GM12878 (cell line): ENCODE results near the gene SMTNL1.

Experiments
- CREB1 ChIP-seq: IDR thresholded peaks from 2 replicates; pipeline ENCODE4 v1.6.1; 2012; ENCODE audit warnings: low read depth, mild to moderate bottlenecking, inconsistent platforms
- CREM ChIP-seq: IDR thresholded peaks from 2 replicates; pipeline ENCODE4 v1.6.1; 2014; ENCODE audit warnings: antibody characterized with exemption, low read depth
- IRF4 ChIP-seq: IDR thresholded peaks from 2 replicates; pipeline ENCODE4 v1.6.1; 2011; ENCODE audit warnings: low read depth, low read length
- MAX ChIP-seq: IDR thresholded peaks from 2 replicates; pipeline ENCODE4 v1.6.1; 2012; ENCODE audit warnings: low read depth, low read length, improper control_type of control experiment
- RAD51 ChIP-seq: fragments of 450-650 bp; IDR thresholded peaks from 2 replicates; pipeline ENCODE4 v1.6.1; 2016; ENCODE audit warnings: moderate library complexity, mild to moderate bottlenecking, inconsistent platforms
- TAF1 ChIP-seq: IDR thresholded peaks from 2 replicates; pipeline ENCODE4 v1.6.1; 2011; ENCODE audit warnings: mild to moderate bottlenecking, low read depth, low read length, borderline replicate concordance
- ZBTB40 ChIP-seq: fragments of 450-650 bp; IDR thresholded peaks from 2 replicates; pipeline ENCODE4 v1.6.1; 2016; ENCODE audit warnings: mild to moderate bottlenecking, moderate library complexity, borderline replicate concordance
- ZNF24 ChIP-seq: fragments of 450-650 bp; IDR thresholded peaks from 2 replicates; pipeline ENCODE4 v1.6.1; 2017; ENCODE audit warnings: antibody characterized with exemption, mild to moderate bottlenecking
- TF ChIP-seq, protein P1 (sequence below): IDR thresholded peaks from 2 replicates; pipeline ENCODE4 v1.6.1; 2012; ENCODE audit warnings: mild to moderate bottlenecking, low read depth, low read length
- TF ChIP-seq, protein P2 (sequence below): IDR thresholded peaks from 2 replicates; pipeline ENCODE4 v1.6.1; 2012; ENCODE audit warnings: low read depth, low read length, improper control_type of control experiment
- TF ChIP-seq, protein P3 (sequence below): fragments of 450-650 bp; IDR thresholded peaks from 2 replicates; pipeline ENCODE4 v1.6.1; 2017; ENCODE audit warnings: mild to moderate bottlenecking, moderate library complexity

DNA sequence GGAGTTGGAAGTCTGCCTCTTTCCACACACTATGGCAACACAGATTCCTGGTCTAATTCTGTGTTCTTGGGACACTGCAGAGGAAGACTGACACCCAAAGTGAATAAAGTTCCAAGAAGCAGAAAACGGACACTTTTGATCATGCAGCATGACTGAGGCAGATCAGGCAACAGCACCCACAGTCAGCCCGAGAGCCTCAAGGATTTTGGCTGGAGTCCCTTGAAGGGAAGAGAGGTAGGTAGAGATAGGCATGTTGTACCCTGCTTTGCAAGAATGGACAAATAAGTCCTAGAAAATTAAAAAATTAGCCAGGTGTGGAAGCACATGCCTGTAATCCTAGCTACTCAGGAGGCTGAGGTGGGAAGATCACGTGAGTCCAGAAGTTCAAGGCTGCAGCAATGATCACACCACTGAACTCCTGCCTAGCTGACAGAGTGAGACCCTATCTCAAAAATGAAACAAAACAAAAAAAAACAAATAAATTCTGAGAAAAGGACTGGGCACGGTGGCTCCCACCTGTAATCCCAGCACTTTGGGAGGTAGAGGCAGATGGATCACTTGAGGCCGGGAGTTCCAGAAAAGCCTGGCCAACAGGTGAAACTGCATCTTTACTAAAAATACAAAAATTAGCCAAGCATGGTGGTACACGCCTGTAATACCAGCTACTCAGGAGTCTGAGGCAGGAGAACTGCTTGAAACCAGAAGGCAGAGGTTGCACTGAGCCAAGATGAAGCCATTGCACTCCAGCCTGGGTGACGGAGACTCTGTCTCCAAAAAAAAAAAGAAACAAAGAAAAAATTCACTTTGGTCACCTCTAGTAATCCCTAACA, 28.8 kb upstream of the SMTNL1 start:
- TF ChIP-seq TAF1 = no peak
- no peak for TF ChIP-seq MAX
- TF ChIP-seq, protein P1, sequence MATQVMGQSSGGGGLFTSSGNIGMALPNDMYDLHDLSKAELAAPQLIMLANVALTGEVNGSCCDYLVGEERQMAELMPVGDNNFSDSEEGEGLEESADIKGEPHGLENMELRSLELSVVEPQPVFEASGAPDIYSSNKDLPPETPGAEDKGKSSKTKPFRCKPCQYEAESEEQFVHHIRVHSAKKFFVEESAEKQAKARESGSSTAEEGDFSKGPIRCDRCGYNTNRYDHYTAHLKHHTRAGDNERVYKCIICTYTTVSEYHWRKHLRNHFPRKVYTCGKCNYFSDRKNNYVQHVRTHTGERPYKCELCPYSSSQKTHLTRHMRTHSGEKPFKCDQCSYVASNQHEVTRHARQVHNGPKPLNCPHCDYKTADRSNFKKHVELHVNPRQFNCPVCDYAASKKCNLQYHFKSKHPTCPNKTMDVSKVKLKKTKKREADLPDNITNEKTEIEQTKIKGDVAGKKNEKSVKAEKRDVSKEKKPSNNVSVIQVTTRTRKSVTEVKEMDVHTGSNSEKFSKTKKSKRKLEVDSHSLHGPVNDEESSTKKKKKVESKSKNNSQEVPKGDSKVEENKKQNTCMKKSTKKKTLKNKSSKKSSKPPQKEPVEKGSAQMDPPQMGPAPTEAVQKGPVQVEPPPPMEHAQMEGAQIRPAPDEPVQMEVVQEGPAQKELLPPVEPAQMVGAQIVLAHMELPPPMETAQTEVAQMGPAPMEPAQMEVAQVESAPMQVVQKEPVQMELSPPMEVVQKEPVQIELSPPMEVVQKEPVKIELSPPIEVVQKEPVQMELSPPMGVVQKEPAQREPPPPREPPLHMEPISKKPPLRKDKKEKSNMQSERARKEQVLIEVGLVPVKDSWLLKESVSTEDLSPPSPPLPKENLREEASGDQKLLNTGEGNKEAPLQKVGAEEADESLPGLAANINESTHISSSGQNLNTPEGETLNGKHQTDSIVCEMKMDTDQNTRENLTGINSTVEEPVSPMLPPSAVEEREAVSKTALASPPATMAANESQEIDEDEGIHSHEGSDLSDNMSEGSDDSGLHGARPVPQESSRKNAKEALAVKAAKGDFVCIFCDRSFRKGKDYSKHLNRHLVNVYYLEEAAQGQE = no peak
- TF ChIP-seq, protein P2, sequence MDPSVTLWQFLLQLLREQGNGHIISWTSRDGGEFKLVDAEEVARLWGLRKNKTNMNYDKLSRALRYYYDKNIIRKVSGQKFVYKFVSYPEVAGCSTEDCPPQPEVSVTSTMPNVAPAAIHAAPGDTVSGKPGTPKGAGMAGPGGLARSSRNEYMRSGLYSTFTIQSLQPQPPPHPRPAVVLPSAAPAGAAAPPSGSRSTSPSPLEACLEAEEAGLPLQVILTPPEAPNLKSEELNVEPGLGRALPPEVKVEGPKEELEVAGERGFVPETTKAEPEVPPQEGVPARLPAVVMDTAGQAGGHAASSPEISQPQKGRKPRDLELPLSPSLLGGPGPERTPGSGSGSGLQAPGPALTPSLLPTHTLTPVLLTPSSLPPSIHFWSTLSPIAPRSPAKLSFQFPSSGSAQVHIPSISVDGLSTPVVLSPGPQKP = no peak
- TF ChIP-seq IRF4 = no peak
- no peak for TF ChIP-seq ZNF24
- TF ChIP-seq, protein P3, sequence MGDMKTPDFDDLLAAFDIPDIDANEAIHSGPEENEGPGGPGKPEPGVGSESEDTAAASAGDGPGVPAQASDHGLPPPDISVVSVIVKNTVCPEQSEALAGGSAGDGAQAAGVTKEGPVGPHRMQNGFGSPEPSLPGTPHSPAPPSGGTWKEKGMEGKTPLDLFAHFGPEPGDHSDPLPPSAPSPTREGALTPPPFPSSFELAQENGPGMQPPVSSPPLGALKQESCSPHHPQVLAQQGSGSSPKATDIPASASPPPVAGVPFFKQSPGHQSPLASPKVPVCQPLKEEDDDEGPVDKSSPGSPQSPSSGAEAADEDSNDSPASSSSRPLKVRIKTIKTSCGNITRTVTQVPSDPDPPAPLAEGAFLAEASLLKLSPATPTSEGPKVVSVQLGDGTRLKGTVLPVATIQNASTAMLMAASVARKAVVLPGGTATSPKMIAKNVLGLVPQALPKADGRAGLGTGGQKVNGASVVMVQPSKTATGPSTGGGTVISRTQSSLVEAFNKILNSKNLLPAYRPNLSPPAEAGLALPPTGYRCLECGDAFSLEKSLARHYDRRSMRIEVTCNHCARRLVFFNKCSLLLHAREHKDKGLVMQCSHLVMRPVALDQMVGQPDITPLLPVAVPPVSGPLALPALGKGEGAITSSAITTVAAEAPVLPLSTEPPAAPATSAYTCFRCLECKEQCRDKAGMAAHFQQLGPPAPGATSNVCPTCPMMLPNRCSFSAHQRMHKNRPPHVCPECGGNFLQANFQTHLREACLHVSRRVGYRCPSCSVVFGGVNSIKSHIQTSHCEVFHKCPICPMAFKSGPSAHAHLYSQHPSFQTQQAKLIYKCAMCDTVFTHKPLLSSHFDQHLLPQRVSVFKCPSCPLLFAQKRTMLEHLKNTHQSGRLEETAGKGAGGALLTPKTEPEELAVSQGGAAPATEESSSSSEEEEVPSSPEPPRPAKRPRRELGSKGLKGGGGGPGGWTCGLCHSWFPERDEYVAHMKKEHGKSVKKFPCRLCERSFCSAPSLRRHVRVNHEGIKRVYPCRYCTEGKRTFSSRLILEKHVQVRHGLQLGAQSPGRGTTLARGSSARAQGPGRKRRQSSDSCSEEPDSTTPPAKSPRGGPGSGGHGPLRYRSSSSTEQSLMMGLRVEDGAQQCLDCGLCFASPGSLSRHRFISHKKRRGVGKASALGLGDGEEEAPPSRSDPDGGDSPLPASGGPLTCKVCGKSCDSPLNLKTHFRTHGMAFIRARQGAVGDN = no peak
- no peak for TF ChIP-seq CREM
- no peak for TF ChIP-seq ZBTB40
- no peak for TF ChIP-seq CREB1
- no peak for TF ChIP-seq RAD51
